Measurements from ENCODE around the gene TIAM1.
A peak's percentile ranks its signal among the peaks of the same experiment; 100 is the strongest.

The TIAM1 gene

DNA sequence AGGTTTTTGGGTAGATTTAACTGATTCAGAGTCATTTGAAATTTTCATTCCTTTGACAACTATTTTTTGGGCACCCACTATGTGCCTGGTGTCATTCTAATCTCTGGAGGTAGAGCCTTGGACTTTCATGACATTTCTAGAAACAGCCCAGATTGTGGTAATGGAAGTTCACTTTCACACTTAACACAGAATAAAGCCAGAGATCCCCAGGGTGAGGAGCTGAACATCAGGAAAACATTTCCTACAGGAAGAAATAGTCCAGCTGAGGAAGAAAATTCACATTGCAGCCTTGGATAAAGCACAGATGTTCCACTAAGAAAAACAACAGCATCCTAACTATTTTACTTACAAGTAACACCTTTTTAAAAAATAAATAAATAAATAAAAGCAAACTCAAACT, 203.4 kb downstream of the TIAM1 start:
- TF ChIP-seq ZFX (IDR thresholded peaks at IDR 0.05) (no peak), CTCF (conservative IDR thresholded peaks at IDR 0.05) (no peak)
- no peak overlapping the region for H3K27ac ChIP-seq

DNA sequence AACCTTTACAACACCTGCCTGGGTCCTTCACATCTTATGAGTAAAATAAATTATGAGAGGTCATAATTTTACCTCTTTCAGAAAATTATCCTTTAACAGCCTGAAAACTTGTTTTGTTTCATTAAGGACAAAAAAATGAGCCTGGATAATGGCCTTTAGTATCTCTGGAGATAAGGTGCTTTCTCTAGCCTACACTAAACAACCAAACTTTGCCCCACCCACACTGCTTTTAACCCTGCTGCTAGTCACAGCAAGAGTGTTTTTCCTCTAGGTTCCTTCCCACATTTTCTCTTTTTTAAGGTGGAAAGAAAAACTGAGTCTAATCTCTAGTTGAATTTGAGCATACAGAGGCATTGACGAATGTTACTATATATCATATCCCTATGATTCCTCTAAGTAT, 204.0 kb downstream of the TIAM1 start:
- TF ChIP-seq ZFX (IDR thresholded peaks at IDR 0.05) = no peak
- H3K27ac ChIP-seq = no peak overlapping the region

DNA sequence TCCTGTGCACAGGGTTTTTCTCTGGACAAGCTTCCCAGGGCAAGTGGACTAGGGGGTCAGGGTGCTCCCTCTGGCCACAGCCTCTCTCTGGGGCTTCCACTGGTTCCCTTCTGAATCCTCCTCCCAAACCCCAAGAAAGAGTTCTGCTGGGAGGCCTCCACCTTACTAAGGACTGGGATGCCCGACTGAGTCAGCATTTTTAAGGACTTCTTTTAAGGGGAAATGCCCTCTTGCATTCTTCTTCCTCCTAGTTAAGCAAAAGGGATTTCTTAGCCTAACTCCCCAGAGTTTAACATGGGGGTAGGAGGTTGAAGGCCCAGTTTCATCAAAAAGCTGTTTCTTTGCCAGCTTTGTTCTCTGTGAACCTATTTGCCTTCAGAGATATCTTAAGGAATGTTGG, 206.1 kb downstream of the TIAM1 start:
- TF ChIP-seq ZFX (IDR thresholded peaks at IDR 0.05) (no peak), CTCF (conservative IDR thresholded peaks at IDR 0.05) (no peak)
- no peak overlapping the region for H3K27ac ChIP-seq

- peak; percentile 51 for TF ChIP-seq CTCF (conservative IDR thresholded peaks at IDR 0.05)
- no peak for TF ChIP-seq ZFX (IDR thresholded peaks at IDR 0.05)
These were observed 207.2 kb downstream of the TIAM1 start for GRCh38 chr21:31136891-31137290.

GRCh38 chr21:31135531-31136184, 208.4 kb downstream of the TIAM1 start:
- H3K27ac ChIP-seq = no peak overlapping the region
- no peak for TF ChIP-seq CTCF (conservative IDR thresholded peaks at IDR 0.05)
- TF ChIP-seq ZFX (IDR thresholded peaks at IDR 0.05) = no peak

More at GRCh38 chr21:31136891-31137290, 207.2 kb downstream of the TIAM1 start:
- H3K27ac ChIP-seq = no peak overlapping the region

DNA sequence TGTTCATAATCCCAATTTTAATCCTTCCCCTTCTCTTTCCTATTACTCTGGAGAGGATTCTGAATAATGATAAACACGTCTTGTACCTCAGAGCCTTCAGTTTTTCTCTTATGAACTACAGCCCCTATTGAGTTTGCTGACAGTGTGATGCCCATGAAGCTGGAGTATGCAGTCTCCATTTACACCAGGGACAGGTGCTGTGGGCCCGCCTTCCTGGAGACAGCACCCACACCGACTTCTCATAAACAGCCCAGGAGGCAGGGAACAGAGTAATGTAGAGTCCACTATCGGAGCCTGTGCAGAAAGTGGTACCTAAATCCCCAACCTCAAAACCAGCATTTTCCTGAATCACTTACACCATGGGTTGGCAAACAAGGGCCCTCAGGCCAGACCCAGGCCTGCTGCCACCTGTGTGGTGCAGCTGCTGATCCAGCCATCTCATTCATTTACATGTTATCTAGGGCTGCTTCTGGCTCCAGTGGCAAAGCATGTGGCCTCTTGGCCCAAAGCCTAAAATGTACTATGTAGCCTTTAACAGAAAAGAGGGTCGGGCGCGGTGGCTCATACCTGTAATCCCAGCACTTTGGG, 210.7 kb downstream of the TIAM1 start:
- no peak for TF ChIP-seq CTCF (conservative IDR thresholded peaks at IDR 0.05)
- no peak for TF ChIP-seq ZFX (IDR thresholded peaks at IDR 0.05)
- no peak overlapping the region for H3K27ac ChIP-seq

- H3K27ac ChIP-seq = no peak overlapping the region
- TF ChIP-seq CTCF (conservative IDR thresholded peaks at IDR 0.05) (no peak), ZFX (IDR thresholded peaks at IDR 0.05) (no peak)
These were observed 211.4 kb downstream of the TIAM1 start for GRCh38 chr21:31132574-31133242.
